Ecto neural progenitor cell (in vitro differentiated cells): ENCODE measurements around the gene HASPIN.

Source experiments
- DNase-seq: peaks from one replicate; pipeline ENCODE4 v3.0.0-alpha.2; 2018; ENCODE audit warnings: low spot score

The HASPIN gene

GRCh38 chr17:3723556-3724377 is at the start of gene HASPIN:
Gene HASPIN, plus strand, starts transcription at chr17:3723903. Its CDS starts 33 bp downstream, at chr17:3723936.
- DNase-seq = peak; percentile 98

DNA sequence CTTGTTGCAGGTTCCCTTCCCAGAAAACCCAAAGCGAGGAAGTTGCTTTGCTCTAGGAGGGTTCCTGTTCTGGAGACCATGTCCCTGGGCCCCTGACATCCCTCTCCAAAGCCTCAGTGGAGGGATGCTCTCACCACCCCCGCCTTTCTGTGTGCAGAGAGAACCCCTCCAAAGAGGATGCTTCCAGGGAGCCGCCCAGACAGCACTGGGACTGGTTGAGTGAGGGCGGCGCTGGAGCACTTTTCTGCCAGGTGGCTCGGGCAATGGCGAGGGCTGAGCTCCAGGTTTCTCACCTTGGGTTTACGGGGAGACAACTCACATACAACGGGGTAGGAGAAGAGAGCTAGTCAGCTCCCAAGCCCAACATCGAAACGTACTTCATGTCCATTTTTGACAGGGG is 47.8 kb upstream of the HASPIN start:
- no peak for DNase-seq

GRCh38 chr17:3678095-3678820 is 45.4 kb upstream of the HASPIN start:
- DNase-seq = no peak

DNA sequence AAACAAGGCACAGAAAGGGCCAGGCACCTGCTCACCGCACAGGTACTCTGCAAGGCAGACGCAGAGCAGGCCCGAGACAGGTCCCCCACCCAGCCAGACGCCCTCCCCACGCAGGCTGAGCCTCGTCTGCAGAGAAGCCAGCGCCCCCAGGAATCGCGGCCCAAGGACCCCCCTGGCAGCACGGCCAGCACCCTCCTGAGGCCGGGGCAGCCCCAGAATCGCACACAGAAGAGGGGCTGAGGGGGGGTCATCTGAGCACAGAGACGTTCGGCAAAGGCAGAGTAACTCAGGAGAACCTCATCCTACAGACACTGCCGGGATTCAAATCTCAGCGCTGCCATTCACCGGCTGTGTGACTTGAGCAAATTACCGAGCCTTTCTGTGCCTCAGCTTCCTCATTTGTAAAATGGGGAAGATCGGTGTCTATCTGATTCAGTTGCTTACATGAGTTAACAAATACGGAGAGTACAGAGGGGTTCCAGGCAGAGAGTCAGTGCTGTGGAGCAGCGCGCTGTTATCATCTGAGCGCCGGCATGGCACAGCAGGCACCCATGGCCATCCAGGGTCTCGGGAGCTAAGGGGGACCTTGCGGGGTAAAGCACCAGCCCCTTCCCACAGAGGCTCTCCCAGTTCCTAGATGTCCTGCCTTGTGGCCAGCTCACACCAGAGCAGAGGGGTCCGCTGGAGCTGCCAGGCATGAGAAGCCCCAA is 44.7 kb upstream of the HASPIN start:
- DNase-seq = no peak

- no peak for DNase-seq
These were observed 44.1 kb upstream of the HASPIN start for GRCh38 chr17:3679531-3680126.

GRCh38 chr17:3681057-3681456 is 42.6 kb upstream of the HASPIN start:
- DNase-seq = no peak

GRCh38 chr17:3681565-3681964 is 42.1 kb upstream of the HASPIN start:
- no peak for DNase-seq

DNA sequence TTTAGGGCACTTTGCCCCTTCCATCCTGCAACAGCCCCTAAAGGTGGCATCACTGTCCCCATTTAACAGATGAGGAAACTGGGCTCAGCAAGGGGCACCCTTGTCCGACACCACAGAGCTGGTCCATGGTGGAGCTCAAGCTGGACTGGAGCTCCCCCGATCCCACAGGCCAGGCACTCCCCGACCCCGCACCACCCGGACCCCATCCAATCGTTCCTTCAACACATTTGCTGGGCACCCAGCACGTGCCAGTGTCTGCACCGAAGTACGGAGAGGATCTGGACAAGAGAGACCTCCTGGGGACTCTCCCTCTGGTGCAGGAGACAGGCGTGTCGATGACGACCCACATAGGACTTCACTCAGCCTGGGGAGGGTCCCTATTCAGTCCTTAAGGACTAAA is 41.7 kb upstream of the HASPIN start:
- no peak for DNase-seq

GRCh38 chr17:3683054-3683511 is 40.6 kb upstream of the HASPIN start:
- no peak for DNase-seq

DNA sequence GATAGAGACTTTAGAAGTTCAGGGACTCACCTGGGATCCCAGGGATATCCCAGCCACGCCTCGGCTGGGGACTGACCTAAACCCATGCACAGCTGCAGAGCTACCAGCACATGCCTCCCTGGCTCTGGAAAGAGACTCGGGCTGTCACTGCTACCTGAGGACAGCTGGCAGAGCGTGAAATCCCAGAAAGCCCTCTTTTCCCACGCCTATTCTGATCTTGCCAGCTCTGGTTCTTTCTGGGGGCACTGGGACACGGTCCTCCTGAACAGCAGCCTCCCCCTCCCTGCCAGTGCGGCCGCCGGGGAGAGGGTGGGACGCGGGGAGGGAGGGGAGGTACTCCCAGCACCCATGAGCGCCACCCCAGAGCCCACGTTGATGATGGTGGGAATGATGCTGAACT is 38.5 kb upstream of the HASPIN start:
- DNase-seq = no peak

DNA sequence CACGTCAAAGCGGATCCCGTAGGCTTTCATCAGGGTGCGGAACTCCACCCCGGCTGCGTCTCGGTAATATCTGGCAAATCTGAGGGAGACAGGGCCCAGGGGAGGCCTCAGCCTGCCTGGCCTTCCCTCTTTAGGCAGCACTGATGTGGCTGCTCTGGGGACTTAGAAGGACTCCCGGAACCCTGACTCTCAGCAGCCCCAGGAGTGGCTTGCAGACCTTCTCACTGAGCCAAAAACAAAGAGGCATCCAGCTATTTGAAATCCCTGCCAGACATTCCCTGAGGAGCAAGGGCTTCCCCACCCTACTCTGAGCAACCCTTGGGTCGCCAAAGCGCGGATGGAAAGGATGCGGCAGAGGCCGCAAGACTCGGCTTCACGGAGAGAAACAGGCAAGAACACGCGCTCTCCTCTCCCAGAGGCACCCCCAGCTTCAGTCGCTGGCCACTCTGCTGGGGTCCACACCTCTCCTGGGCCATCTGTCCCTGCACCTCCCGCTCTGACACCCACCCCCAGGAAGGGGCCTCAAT is 35.6 kb upstream of the HASPIN start:
- DNase-seq = no peak

GRCh38 chr17:3688852-3689261 is 34.8 kb upstream of the HASPIN start:
- no peak for DNase-seq

DNA sequence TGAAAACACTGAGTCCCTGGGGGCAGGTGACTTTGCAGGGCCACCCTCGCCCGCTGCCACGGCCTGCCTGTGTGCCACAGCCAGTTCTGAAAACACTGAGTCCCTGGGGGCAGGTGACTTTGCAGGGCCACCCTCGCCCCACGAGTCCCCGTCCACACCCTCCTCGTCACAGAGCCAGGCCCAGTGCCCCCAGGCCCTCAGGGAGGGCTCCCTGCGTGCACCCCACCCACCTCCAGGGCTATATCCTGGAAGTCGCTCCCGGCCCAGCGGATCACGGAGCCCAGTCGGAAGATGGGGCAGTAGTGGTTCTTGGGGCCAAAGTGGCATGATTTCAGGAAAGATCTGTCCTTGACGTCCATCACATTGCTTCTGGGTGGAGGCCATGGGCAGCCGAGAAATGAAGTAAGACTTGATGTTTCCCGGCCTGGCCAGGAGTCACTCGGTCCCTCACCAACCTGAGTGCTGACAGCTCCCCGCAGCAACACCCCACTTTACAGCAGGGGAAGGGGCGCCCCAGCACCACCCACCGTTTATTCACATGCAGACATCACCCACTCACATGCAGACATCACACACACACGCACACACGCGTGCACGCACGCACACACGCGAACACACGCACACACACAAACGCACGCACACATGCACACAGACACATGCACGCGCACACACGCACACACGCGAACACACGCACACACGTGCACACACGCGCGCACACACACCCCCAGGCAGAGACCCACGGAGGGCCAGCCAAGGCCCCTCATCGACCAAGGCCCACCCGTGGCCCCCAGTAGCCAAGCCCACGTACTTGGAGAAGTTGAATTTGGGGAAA is 34.2 kb upstream of the HASPIN start:
- no peak for DNase-seq

DNA sequence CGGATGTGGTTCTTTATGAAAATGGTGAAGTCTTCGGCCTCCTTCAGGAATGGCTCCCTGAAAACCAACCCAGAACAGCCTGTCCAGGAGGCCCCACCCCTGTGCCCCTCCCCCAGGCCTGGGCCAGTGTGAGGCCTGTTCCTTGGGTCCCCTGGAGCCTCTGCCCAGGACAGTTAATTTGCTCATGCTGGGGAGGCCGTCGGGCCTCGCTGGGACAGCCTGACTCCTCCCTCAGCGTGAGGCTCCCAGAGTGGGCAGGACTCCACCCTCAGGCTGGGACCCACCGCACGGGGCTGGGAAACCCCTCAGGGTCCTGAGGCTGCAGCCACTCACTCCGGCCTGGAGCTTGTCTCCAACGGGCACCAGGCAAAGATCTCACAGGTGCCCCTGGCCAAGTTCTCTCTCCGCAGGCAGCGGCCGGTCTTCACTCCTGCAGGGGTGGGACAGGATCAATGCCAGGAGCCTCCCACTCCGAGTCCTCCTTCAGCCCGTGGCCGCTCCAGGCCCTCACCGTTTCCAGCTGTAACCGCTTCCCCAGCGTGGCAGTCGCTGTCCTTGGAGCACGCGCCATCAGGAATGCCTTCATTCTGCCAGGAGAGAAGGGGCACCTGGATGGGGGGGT is 33.5 kb upstream of the HASPIN start:
- no peak for DNase-seq

DNA sequence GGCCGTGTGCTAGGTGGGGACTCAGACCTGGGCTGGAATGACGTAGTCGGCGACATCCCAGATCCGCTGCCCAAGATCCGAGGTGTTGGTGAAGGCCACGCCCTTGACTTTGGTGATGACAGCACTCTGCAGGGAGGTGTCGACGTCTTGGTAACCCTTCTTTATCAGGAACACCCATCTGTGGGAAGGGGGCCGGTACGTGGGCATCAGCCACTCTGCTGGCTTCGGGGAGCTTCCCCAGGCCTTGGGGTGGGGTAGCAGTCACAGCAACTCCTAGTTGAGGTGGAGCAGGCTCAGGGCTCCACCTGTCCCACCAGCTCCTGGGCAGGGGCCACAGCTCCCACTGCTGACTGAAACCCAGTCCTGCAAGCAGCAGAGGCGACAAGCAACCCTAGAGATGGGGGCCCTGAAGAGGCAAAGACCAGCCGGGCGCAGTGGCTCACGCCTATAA is 32.1 kb upstream of the HASPIN start:
- no peak for DNase-seq

DNA sequence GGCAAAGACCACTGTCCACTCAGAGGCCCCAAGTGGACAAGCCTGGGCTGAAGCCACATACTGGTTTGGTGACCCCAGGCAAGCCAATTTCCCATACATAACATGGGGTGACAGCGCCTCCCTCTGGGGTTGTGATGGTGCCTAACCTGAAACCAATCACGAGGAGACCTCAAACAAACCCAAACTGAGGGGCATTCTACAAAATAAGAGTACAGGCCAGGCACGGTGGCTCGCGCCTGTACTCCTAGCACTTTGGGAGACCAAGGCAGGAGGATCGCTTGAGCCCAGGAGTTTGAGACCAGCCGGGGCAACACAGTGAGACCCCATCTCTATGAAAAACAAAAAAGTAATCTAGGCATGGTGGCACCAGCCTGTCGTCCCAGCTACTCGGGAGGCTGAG is 31.4 kb upstream of the HASPIN start:
- no peak for DNase-seq

- no peak for DNase-seq
These were observed 30.6 kb upstream of the HASPIN start for GRCh38 chr17:3693141-3693540.

DNA sequence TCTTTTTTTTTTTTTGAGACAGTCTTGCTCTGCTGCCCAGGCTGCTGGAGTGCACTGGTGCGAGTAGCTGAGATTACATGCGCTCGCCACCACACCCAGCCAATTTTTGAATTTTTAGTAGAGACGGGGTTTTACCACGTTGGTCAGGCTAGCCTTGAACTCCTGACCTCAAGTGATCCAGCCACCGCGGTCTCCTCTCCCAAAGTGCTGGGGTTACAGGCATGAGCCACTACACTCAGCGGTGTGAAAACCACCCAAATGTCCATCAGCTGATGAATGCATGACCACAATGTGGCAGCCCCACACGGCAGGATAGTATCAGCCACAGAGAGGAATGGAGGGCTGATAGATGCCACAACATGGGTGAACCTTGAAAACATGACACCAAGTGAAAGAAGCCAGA is 29.9 kb upstream of the HASPIN start:
- DNase-seq = no peak

DNA sequence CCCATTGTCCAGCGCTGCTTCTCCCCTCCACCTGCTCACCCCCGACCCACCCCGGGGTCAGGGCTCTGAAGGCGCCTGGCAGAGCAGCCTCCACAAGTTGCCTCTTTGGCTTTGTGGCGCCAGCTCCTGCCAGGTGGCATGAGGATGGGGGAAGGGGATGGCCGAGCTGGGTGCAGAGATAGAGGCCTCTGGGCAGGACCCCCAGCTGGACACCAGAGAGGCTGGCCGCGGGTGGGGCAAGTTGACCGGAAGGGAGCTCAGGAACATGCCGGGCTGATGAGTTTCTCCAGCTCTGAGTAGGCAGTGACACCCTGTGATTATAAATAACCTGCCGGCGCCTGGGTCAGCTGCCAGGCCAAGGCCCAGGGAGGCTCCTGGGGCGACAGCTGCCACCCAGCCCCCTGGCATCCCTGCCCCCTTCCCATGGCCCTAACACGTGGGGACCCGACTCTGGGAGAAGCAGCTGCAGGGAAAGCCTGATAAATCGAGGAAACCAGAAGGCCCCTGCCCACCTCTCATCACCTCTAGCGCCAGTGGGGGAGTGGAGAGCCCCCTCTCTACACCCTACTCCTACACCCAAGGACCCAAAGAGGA is 28.5 kb upstream of the HASPIN start:
- no peak for DNase-seq

GRCh38 chr17:3695723-3696411 is 27.8 kb upstream of the HASPIN start, which contains the start of gene P2RX5:
Gene P2RX5, minus strand, starts transcription at chr17:3696155. Its CDS starts 150 bp downstream, at chr17:3696005.
- DNase-seq = peak; percentile 80
